ENCODE measurements around the gene REG3G.

DNA sequence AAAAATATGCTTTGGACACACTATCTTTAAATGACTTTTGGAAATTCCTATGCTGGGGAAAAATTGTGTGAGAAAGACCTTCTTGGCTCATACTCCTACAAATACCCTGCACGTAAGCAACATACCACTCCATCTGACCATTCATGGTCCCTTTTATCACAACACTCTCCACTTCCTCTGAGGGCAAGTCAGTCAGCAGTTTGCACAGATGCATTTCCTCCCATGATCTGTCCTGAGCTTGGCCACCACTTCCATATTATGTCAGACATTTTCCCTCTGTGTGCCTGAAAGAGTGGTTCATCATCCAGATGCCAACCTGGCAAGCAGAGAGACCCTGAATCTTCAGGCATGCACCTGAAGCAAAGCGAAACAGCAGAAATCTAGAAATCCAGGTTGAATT, 16.1 kb upstream of the REG3G start:
- TF ChIP-seq, protein P1, sequence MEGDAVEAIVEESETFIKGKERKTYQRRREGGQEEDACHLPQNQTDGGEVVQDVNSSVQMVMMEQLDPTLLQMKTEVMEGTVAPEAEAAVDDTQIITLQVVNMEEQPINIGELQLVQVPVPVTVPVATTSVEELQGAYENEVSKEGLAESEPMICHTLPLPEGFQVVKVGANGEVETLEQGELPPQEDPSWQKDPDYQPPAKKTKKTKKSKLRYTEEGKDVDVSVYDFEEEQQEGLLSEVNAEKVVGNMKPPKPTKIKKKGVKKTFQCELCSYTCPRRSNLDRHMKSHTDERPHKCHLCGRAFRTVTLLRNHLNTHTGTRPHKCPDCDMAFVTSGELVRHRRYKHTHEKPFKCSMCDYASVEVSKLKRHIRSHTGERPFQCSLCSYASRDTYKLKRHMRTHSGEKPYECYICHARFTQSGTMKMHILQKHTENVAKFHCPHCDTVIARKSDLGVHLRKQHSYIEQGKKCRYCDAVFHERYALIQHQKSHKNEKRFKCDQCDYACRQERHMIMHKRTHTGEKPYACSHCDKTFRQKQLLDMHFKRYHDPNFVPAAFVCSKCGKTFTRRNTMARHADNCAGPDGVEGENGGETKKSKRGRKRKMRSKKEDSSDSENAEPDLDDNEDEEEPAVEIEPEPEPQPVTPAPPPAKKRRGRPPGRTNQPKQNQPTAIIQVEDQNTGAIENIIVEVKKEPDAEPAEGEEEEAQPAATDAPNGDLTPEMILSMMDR (IDR thresholded peaks at IDR 0.05): no peak
- no peak for TF ChIP-seq EP300 (IDR thresholded peaks at IDR 0.05)

Data from esophagus muscularis mucosa (tissue), 3 donors.